Fibroblast of the aortic adventitia (primary cell): ENCODE data around the gene MAS1L. TPM values are rescaled to one million over a fixed set of nuclear protein-coding genes. Genes with fewer than 3 reads are reported as not detected.

Source experiments
- DNase-seq: peaks from one replicate; pipeline ENCODE4 v3.0.0-alpha.2; 2010; ENCODE audit warnings: low read depth
- H3K4me3 ChIP-seq: 2 replicates; pipeline ENCODE4 v1.5.1; 2011; ENCODE audit warnings: low read depth, mild to moderate bottlenecking, control low read depth, low read length, moderate library complexity
- CTCF ChIP-seq: IDR thresholded peaks from 2 replicates; pipeline ENCODE4 v1.5.1; 2011; ENCODE audit warnings: mild to moderate bottlenecking, low read length, control low read depth, inconsistent platforms; ENCODE audit not compliant: insufficient read depth
- total RNA-seq: library from RNA; depleted of rRNA; stranded (reverse); fragments of >200 nt; gene quantifications from 2 replicates; pipeline ENCODE4 v1.2.3, GENCODE V29; 2012; ENCODE audit warnings: low replicate concordance

MAS1L gene
- total RNA-seq, 1 donor, result not detected

GRCh38 chr6:29478740-29479139 lies 9.0 kb downstream of the MAS1L start:
- no peak for TF ChIP-seq CTCF
- no peak overlapping the region for H3K4me3 ChIP-seq

GRCh38 chr6:29477923-29478450 lies 9.8 kb downstream of the MAS1L start:
- no peak for TF ChIP-seq CTCF
- no peak for DNase-seq
- no peak overlapping the region for H3K4me3 ChIP-seq

More at GRCh38 chr6:29478740-29479139, 9.0 kb downstream of the MAS1L start:
- no peak for DNase-seq

GRCh38 chr6:29474996-29475395 lies 12.8 kb downstream of the MAS1L start:
- no peak for TF ChIP-seq CTCF
- DNase-seq, result no peak
- no peak overlapping the region for H3K4me3 ChIP-seq

GRCh38 chr6:29466241-29466640 lies 21.5 kb downstream of the MAS1L start:
- H3K4me3 ChIP-seq, result no peak overlapping the region
- TF ChIP-seq CTCF, result no peak
- DNase-seq, result no peak

GRCh38 chr6:29465801-29466200 lies 22.0 kb downstream of the MAS1L start:
- no peak for DNase-seq
- no peak overlapping the region for H3K4me3 ChIP-seq
- no peak for TF ChIP-seq CTCF

- TF ChIP-seq CTCF, result no peak
- H3K4me3 ChIP-seq, result no peak overlapping the region
- DNase-seq, result no peak
Observed at GRCh38 chr6:29465279-29465678, 22.5 kb downstream of the MAS1L start.

- TF ChIP-seq CTCF, result no peak
- no peak for DNase-seq
- H3K4me3 ChIP-seq, result no peak overlapping the region
Observed at GRCh38 chr6:29462022-29462421, 25.7 kb downstream of the MAS1L start.
